HEK293 (cell line): ENCODE data around the gene NECAB2.

Source experiments
- CTCF ChIA-PET: fragments of 350-600 bp; formaldehyde crosslinking; extraction: SDS; loops from one replicate; lab custom pipeline; 2021; ENCODE audit warnings: antibody characterized with exemption; lab: Yijun Ruan, JAX
- POLR2A ChIA-PET: fragments of 300-600 bp; formaldehyde crosslinking; extraction: SDS; loops from one replicate; lab custom pipeline; 2020; ENCODE audit warnings: antibody characterized with exemption, inconsistent platforms; lab: Yijun Ruan, JAX
- H3K27ac ChIP-seq: fragments of 200-500 bp; sonication (Bioruptor generic); 2 replicates; pipeline ENCODE4 v1.5.1; 2014; ENCODE audit warnings: low read depth, low read length, control low read depth, inconsistent platforms; ENCODE audit errors: extremely low read depth
- H3K36me3 ChIP-seq, 2 experiments: fragments of 200-500 bp in 1 of 2; sonication (Bioruptor generic) in 1 of 2; 1 replicate in 1 of 2; 2 replicates in 1 of 2; pipeline ENCODE4 v1.5.1; 2014 to 2017; ENCODE audit warnings: inconsistent platforms in 2 of 2, low read length in 2 of 2; ENCODE audit not compliant: control insufficient read depth in 2 of 2, insufficient read depth in 1 of 2
- H3K4me1 ChIP-seq: fragments of 200-500 bp; sonication (Bioruptor generic); 2 replicates; pipeline ENCODE4 v1.5.1; 2014; ENCODE audit warnings: mild to moderate bottlenecking, low read length, inconsistent platforms; ENCODE audit not compliant: control insufficient read depth, insufficient read depth
- H3K4me3 ChIP-seq: 2 replicates; pipeline ENCODE4 v1.5.1; 2011; ENCODE audit warnings: low read depth, mild to moderate bottlenecking, control low read depth, low read length, moderate library complexity
- H3K9me3 ChIP-seq: fragments of 200-500 bp; sonication (Bioruptor generic); 2 replicates; pipeline ENCODE4 v1.5.1; 2014; ENCODE audit warnings: low read depth, low read length, inconsistent platforms; ENCODE audit not compliant: control insufficient read depth, insufficient read depth
- EGR2 ChIP-seq: fragments of 450-650 bp; formaldehyde crosslinking; IDR thresholded peaks from 2 replicates; pipeline ENCODE4 v1.5.1; 2016; ENCODE audit warnings: low read depth, missing biosample characterization, missing genetic modification characterization
- HOXD13 ChIP-seq: sonication (generic); formaldehyde crosslinking; IDR thresholded peaks from 2 replicates; pipeline ENCODE4 v1.8.0; 2022; ENCODE audit warnings: missing genetic modification reagents, borderline replicate concordance
- KLF1 ChIP-seq: fragments of 450-650 bp; formaldehyde crosslinking; IDR thresholded peaks from 2 replicates; pipeline ENCODE4 v1.5.1; 2016; ENCODE audit warnings: missing biosample characterization, missing genetic modification characterization
- KLF10 ChIP-seq: fragments of 450-650 bp; IDR thresholded peaks from 2 replicates; pipeline ENCODE4 v1.5.1; 2018; ENCODE audit warnings: missing biosample characterization, mild to moderate bottlenecking, missing genetic modification characterization
- KLF16 ChIP-seq: fragments of 450-650 bp; formaldehyde crosslinking; IDR thresholded peaks from 2 replicates; pipeline ENCODE4 v1.5.1; 2017; ENCODE audit warnings: missing biosample characterization, missing genetic modification characterization
- SALL2 ChIP-seq: fragments of 450-650 bp; formaldehyde crosslinking; IDR thresholded peaks from 2 replicates; pipeline ENCODE4 v1.5.0; 2017; ENCODE audit warnings: missing biosample characterization, mild to moderate bottlenecking, missing genetic modification characterization, borderline replicate concordance
- SETDB1 ChIP-seq: IDR thresholded peaks from one replicate; pipeline ENCODE4 v1.6.1; 2017; ENCODE audit warnings: mild to moderate bottlenecking, low read length, moderate library complexity, mixed read lengths; ENCODE audit not compliant: insufficient read length
- WT1 ChIP-seq: fragments of 450-650 bp; formaldehyde crosslinking; IDR thresholded peaks from 2 replicates; pipeline ENCODE4 v1.5.1; 2016; ENCODE audit warnings: missing biosample characterization, missing genetic modification characterization
- ZBTB7A ChIP-seq: fragments of 450-650 bp; formaldehyde crosslinking; IDR thresholded peaks from 2 replicates; pipeline ENCODE4 v1.5.1; 2016; ENCODE audit warnings: low read depth, missing biosample characterization, missing genetic modification characterization
- ZFP41 ChIP-seq: fragments of 450-650 bp; formaldehyde crosslinking; IDR thresholded peaks from 2 replicates; pipeline ENCODE4 v1.5.1; 2016; ENCODE audit warnings: missing biosample characterization, missing genetic modification characterization, borderline replicate concordance
- ZNF175 ChIP-seq: fragments of 450-650 bp; formaldehyde crosslinking; IDR thresholded peaks from 2 replicates; pipeline ENCODE4 v1.5.1; 2016; ENCODE audit warnings: missing biosample characterization, missing genetic modification characterization
- ZNF19 ChIP-seq: fragments of 450-650 bp; formaldehyde crosslinking; IDR thresholded peaks from 2 replicates; pipeline ENCODE4; 2016; ENCODE audit warnings: missing biosample characterization, missing genetic modification characterization, low read depth
- ZNF211 ChIP-seq: fragments of 450-650 bp; formaldehyde crosslinking; IDR thresholded peaks from 2 replicates; pipeline ENCODE4 v1.5.1; 2016; ENCODE audit warnings: low read depth, missing biosample characterization, missing genetic modification characterization
- ZNF214 ChIP-seq: fragments of 450-650 bp; formaldehyde crosslinking; IDR thresholded peaks from 2 replicates; pipeline ENCODE4 v1.5.1; 2017; ENCODE audit warnings: missing biosample characterization, mild to moderate bottlenecking, missing genetic modification characterization, borderline replicate concordance
- ZNF248 ChIP-seq: fragments of 450-650 bp; formaldehyde crosslinking; IDR thresholded peaks from 2 replicates; pipeline ENCODE4 v1.5.1; 2017; ENCODE audit warnings: missing biosample characterization, missing genetic modification characterization
- ZNF324 ChIP-seq: fragments of 450-650 bp; formaldehyde crosslinking; IDR thresholded peaks from 2 replicates; pipeline ENCODE4 v1.5.1; 2016; ENCODE audit warnings: missing biosample characterization, missing genetic modification characterization
- ZNF560 ChIP-seq: fragments of 450-650 bp; formaldehyde crosslinking; IDR thresholded peaks from 2 replicates; pipeline ENCODE4 v1.5.1; 2017; ENCODE audit warnings: missing biosample characterization, missing genetic modification characterization, borderline replicate concordance
- ZNF585B ChIP-seq: fragments of 450-650 bp; formaldehyde crosslinking; IDR thresholded peaks from 2 replicates; pipeline ENCODE4 v1.5.1; 2016; ENCODE audit warnings: missing biosample characterization, missing genetic modification characterization
- ZNF624 ChIP-seq: fragments of 450-650 bp; formaldehyde crosslinking; IDR thresholded peaks from 2 replicates; pipeline ENCODE4 v1.5.1; 2017; ENCODE audit warnings: missing biosample characterization, missing genetic modification characterization
- ZNF660 ChIP-seq: fragments of 450-650 bp; IDR thresholded peaks from 2 replicates; pipeline ENCODE4 v1.5.1; 2018; ENCODE audit warnings: missing biosample characterization, mild to moderate bottlenecking, missing genetic modification characterization
- ZNF664 ChIP-seq: fragments of 450-650 bp; formaldehyde crosslinking; IDR thresholded peaks from 2 replicates; pipeline ENCODE4 v1.5.1; 2016; ENCODE audit warnings: missing biosample characterization, missing genetic modification characterization
- ZNF776 ChIP-seq: fragments of 450-650 bp; formaldehyde crosslinking; IDR thresholded peaks from 2 replicates; pipeline ENCODE4 v1.5.0; 2017; ENCODE audit warnings: missing biosample characterization, missing genetic modification characterization, borderline replicate concordance
- ZNF791 ChIP-seq: fragments of 450-650 bp; formaldehyde crosslinking; IDR thresholded peaks from 2 replicates; pipeline ENCODE4 v1.5.1; 2016; ENCODE audit warnings: missing biosample characterization, missing genetic modification characterization
- ZNF830 ChIP-seq: fragments of 450-650 bp; IDR thresholded peaks from 2 replicates; pipeline ENCODE4 v1.5.0; 2018; ENCODE audit warnings: missing biosample characterization, missing genetic modification characterization, low read depth, mild to moderate bottlenecking, moderate library complexity
- ZSCAN23 ChIP-seq: fragments of 450-650 bp; formaldehyde crosslinking; IDR thresholded peaks from 2 replicates; pipeline ENCODE4 v1.5.1; 2016; ENCODE audit warnings: missing biosample characterization, missing genetic modification characterization
- ZXDB ChIP-seq: fragments of 450-650 bp; formaldehyde crosslinking; IDR thresholded peaks from 2 replicates; pipeline ENCODE4 v1.5.1; 2016; ENCODE audit warnings: missing biosample characterization, missing genetic modification characterization
- TF ChIP-seq, protein P1 (sequence below): fragments of 450-650 bp; formaldehyde crosslinking; IDR thresholded peaks from 2 replicates; pipeline ENCODE4 v1.5.1; 2017; ENCODE audit warnings: missing biosample characterization, mild to moderate bottlenecking, missing genetic modification characterization, moderate library complexity
- TF ChIP-seq, protein P2 (sequence below): fragments of 450-650 bp; formaldehyde crosslinking; IDR thresholded peaks from 2 replicates; pipeline ENCODE4 v1.5.1; 2016; ENCODE audit warnings: missing biosample characterization, missing genetic modification characterization, borderline replicate concordance

Gene NECAB2

DNA sequence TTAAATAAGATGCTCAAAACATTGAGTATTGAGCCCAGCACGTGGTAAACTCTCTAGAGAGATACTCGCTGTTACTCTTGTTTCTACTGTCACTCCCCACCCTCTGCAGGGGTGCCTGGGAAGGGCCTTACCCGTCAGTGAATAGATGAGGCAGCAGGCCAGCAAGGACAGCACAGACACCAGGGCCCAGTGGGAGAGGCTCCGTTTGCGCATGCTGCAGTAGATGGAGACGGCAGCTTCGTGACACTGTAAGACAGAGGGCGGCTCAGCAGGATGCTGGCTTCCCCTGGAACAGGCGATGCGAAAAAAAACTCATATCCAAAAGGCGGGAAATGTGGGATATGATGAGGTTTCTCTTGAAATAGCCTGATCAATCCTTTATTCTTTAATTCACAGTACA is 54.6 kb downstream of the NECAB2 start:
- Histone ChIP-seq H3K4me1 (no peaks in the 10 kb centered on the region), H3K27ac (no peak overlapping the region), H3K36me3 (no peaks in the 10 kb centered on the region), H3K9me3 (no peaks in the 10 kb centered on the region), H3K4me3 (no peak overlapping the region)
- TF ChIP-seq EGR2 (tag by site-specific recombination) (no peak), ZNF585B (tag by site-specific recombination) (no peak), ZNF211 (tag by site-specific recombination) (no peak), ZNF830 (no peak), ZXDB (no peak), SETDB1 (no peak), ZNF19 (tag by site-specific recombination) (no peak), SALL2 (tag by site-specific recombination) (no peak), ZNF776 (no peak), ZFP41 (tag by site-specific recombination) (no peak), ZNF324 (tag by site-specific recombination) (no peak), ZNF791 (tag by site-specific recombination) (no peak), ZNF560 (tag by site-specific recombination) (no peak)
- TF ChIP-seq, protein P1, sequence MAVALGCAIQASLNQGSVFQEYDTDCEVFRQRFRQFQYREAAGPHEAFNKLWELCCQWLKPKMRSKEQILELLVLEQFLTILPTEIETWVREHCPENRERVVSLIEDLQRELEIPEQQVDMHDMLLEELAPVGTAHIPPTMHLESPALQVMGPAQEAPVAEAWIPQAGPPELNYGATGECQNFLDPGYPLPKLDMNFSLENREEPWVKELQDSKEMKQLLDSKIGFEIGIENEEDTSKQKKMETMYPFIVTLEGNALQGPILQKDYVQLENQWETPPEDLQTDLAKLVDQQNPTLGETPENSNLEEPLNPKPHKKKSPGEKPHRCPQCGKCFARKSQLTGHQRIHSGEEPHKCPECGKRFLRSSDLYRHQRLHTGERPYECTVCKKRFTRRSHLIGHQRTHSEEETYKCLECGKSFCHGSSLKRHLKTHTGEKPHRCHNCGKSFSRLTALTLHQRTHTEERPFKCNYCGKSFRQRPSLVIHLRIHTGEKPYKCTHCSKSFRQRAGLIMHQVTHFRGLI (tag by site-specific recombination): no peak
- ChIA-PET CTCF (no interaction called here), POLR2A (no interaction called here)

DNA sequence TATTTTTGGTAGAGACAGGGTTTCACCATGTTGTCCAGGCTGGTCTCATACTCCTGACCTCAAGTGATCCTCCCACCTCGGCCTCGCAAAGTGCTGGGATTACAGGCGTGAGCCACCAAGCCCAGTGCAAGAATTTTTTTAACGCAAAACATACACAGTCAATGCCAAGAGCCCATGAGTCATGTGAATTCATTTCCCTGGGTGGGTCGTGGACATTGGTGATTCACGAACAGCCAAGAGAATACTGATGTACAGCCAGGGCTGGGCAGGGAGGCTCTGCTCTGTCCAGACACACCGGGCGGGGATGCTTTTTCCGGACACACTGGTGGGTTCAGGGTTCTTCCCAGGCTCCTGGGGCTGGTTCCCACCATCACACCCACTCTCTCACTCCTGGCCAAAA is 56.8 kb downstream of the NECAB2 start:
- H3K9me3 ChIP-seq: no peaks in the 10 kb centered on the region
- H3K4me3 ChIP-seq: no peak overlapping the region
- POLR2A ChIA-PET: no interaction called here
- CTCF ChIA-PET: no interaction called here
- TF ChIP-seq ZNF660 (no peak), KLF10 (no peak), WT1 (tag by site-specific recombination) (no peak), KLF1 (tag by site-specific recombination) (peak; percentile 84), ZNF248 (no peak)
- H3K36me3 ChIP-seq: no peaks in the 10 kb centered on the region
- no peak overlapping the region for H3K27ac ChIP-seq
- no peaks in the 10 kb centered on the region for H3K4me1 ChIP-seq

DNA sequence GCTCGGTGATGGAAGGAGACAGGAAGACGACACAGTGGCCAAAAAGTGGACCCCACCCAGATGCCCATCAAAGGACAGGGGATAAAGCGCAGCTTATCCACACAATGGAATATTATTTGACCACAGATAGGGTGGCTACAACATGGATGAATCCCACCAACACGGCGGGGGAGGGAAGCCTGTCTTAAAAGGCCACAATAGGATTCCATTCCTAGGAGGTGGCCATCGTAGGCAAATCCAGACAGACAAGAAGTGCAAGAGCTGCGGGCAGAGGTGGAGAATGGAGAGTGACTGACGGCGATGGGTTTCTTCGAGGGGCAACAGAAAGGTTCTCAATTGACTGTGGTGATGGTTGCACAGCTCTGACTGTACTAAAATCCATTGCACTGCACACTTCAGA is 58.6 kb downstream of the NECAB2 start:
- Histone ChIP-seq H3K36me3 (no peaks in the 10 kb centered on the region), H3K27ac (no peak overlapping the region), H3K4me3 (no peak overlapping the region), H3K4me1 (no peaks in the 10 kb centered on the region), H3K9me3 (no peaks in the 10 kb centered on the region)
- CTCF ChIA-PET: interaction anchor here (0.9 kb wide), 1 partner anchor 13 kb away, joined by 5 read pairs; no protein-coding TSS in a partner anchor
- POLR2A ChIA-PET: no interaction called here
- TF ChIP-seq ZNF664 (tag by site-specific recombination) (no peak), ZNF175 (tag by site-specific recombination) (no peak), ZNF624 (tag by site-specific recombination) (no peak), ZSCAN23 (tag by site-specific recombination) (no peak), KLF16 (no peak), ZNF214 (tag by site-specific recombination) (no peak), ZBTB7A (tag by site-specific recombination) (no peak), HOXD13 (CRISPR knock-in tag) (no peak)
- TF ChIP-seq, protein P2, sequence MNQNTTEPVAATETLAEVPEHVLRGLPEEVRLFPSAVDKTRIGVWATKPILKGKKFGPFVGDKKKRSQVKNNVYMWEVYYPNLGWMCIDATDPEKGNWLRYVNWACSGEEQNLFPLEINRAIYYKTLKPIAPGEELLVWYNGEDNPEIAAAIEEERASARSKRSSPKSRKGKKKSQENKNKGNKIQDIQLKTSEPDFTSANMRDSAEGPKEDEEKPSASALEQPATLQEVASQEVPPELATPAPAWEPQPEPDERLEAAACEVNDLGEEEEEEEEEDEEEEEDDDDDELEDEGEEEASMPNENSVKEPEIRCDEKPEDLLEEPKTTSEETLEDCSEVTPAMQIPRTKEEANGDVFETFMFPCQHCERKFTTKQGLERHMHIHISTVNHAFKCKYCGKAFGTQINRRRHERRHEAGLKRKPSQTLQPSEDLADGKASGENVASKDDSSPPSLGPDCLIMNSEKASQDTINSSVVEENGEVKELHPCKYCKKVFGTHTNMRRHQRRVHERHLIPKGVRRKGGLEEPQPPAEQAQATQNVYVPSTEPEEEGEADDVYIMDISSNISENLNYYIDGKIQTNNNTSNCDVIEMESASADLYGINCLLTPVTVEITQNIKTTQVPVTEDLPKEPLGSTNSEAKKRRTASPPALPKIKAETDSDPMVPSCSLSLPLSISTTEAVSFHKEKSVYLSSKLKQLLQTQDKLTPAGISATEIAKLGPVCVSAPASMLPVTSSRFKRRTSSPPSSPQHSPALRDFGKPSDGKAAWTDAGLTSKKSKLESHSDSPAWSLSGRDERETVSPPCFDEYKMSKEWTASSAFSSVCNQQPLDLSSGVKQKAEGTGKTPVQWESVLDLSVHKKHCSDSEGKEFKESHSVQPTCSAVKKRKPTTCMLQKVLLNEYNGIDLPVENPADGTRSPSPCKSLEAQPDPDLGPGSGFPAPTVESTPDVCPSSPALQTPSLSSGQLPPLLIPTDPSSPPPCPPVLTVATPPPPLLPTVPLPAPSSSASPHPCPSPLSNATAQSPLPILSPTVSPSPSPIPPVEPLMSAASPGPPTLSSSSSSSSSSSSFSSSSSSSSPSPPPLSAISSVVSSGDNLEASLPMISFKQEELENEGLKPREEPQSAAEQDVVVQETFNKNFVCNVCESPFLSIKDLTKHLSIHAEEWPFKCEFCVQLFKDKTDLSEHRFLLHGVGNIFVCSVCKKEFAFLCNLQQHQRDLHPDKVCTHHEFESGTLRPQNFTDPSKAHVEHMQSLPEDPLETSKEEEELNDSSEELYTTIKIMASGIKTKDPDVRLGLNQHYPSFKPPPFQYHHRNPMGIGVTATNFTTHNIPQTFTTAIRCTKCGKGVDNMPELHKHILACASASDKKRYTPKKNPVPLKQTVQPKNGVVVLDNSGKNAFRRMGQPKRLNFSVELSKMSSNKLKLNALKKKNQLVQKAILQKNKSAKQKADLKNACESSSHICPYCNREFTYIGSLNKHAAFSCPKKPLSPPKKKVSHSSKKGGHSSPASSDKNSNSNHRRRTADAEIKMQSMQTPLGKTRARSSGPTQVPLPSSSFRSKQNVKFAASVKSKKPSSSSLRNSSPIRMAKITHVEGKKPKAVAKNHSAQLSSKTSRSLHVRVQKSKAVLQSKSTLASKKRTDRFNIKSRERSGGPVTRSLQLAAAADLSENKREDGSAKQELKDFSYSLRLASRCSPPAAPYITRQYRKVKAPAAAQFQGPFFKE (tag by site-specific recombination): no peak
